ENCODE results near the gene FAR2. TPM values are rescaled to one million over a fixed set of nuclear protein-coding genes. Genes with fewer than 3 reads are reported as not detected.

The FAR2 gene
- polyA plus RNA-seq, 1 of the 3 experiments (the other 2 are of a cell fraction): 7.4 TPM

GRCh38 chr12:29222200-29222599, 73.1 kb downstream of the FAR2 start:
- Histone ChIP-seq H4K20me1 (ENCODE audit: insufficient read depth) (no peaks in the 10 kb centered on the region), H3K9ac (no peak overlapping the region), H2AFZ (ENCODE audit: low read depth) (no peak overlapping the region), H3K4me1 (ENCODE audit: control insufficient read depth in 1 of 2, insufficient read depth in 2 of 2, low read depth in 1 of 2, low read length in 1 of 2) (peaks cover 1 to 12% of the 10 kb centered on the region in 2 experiments; a peak in 3 of 4 replicates), H3K4me3 (ENCODE audit: low read depth in 2 of 2, low read length in 1 of 2) (no peak overlapping the region), H3K27ac (ENCODE audit: low read depth in 2 of 2, low read length in 1 of 2) (no peak overlapping the region), H3K4me2 (no peak overlapping the region), H3K27me3 (ENCODE audit: insufficient read depth) (no peaks in the 10 kb centered on the region), H3F3A (replicated peaks; ENCODE audit: insufficient read depth) (no peaks in the 10 kb centered on the region), H3K9me2 (no peaks in the 10 kb centered on the region), H3K79me2 (ENCODE audit: insufficient read depth) (no peaks in the 10 kb centered on the region), H3K9me3 (no peaks in the 10 kb centered on the region), H3K36me3 (replicated peaks in 1 of 2; ENCODE audit: control insufficient read depth in 1 of 2, insufficient read depth in 2 of 2, low read length in 1 of 2) (no peaks in the 10 kb centered on the region)
- ChIA-PET CTCF (no interaction called here), POLR2A (no interaction called here)
- 85% methylated on average over 1 of the region's 1 CpG for WGBS (ENCODE audit: low lambda C conversion rate)
- no peak for DNase-seq
- TF ChIP-seq SIN3A (IDR thresholded peaks at IDR 0.05; ENCODE audit: borderline replicate concordance, low read depth, low read length) (no peak), SMC3 (IDR thresholded peaks at IDR 0.05; ENCODE audit: low read depth, low read length) (no peak), NFIC (IDR thresholded peaks at IDR 0.05; ENCODE audit: borderline replicate concordance) (no peak), RFX5 (IDR thresholded peaks at IDR 0.05; ENCODE audit: low read length) (no peak), REST (IDR thresholded peaks at IDR 0.05; ENCODE audit: low read depth, low read length) (no peak), TCF12 (IDR thresholded peaks at IDR 0.05) (no peak), EZH2phosphoT487 (IDR thresholded peaks at IDR 0.05; ENCODE audit: borderline replicate concordance, low read depth) (no peak), GABPA (IDR thresholded peaks at IDR 0.05; ENCODE audit: low read depth) (no peak), IRF3 (IDR thresholded peaks at IDR 0.05; ENCODE audit: low read depth, low read length) (no peak), FOXJ3 (CRISPR knock-in tag; IDR thresholded peaks at IDR 0.05) (no peak), USF1 (IDR thresholded peaks at IDR 0.05; ENCODE audit: borderline replicate concordance, low read depth) (no peak), RAD21 (IDR thresholded peaks at IDR 0.05; ENCODE audit: low read length) (no peak), JUND (IDR thresholded peaks at IDR 0.05) (no peak), POLR2AphosphoS5 (IDR thresholded peaks at IDR 0.05; ENCODE audit: low read depth, low read length) (no peak), RCOR1 (IDR thresholded peaks at IDR 0.05; ENCODE audit: low read length) (no peak), CTCF (IDR thresholded peaks at IDR 0.05) (no peak), NRF1 (IDR thresholded peaks at IDR 0.05; ENCODE audit: low read depth, low read length) (no peak), MEF2A (IDR thresholded peaks at IDR 0.05; ENCODE audit: borderline replicate concordance, low read depth) (no peak), ZBTB33 (IDR thresholded peaks at IDR 0.05; ENCODE audit: borderline replicate concordance, low read depth) (no peak), TEAD4 (IDR thresholded peaks at IDR 0.05; ENCODE audit: borderline replicate concordance, insufficient read depth) (no peak)
